GM12892 (cell line): Measurements from ENCODE around the gene SLC7A8.

ENCODE experiments used
- POLR2A ChIP-seq: IDR thresholded peaks from 2 replicates; pipeline ENCODE4 v1.6.1; 2011; ENCODE audit warnings: low read depth, low read length, control low read depth
- POLR2AphosphoS5 ChIP-seq: IDR thresholded peaks from 2 replicates; pipeline ENCODE4 v1.6.1; 2011; ENCODE audit warnings: low read depth, low read length, control low read depth

DNA sequence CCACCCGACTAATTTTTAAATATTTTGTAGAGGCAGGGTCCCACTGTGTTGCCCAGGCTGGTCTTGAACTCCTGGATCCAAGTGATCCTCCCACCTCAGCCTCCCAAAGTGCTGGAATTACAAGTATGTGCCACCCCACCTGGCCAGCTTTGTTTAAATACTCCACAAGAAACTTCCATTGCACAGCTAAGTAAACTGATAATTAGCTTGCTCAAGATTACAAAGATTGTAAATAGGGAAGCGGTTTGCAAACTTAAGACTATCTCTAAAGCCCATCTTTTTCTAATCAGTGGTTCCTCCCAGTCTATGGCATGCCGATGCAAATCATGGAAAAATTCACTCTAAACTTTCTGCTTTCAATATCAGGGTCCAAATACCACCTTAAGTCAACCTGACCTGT lies 9.7 kb downstream of the SLC7A8 start:
- TF ChIP-seq POLR2A (no peak), POLR2AphosphoS5 (no peak)
